Mucosa of descending colon (tissue), 3 donors: Measurements from ENCODE around the gene NAT8L. TPM values are rescaled to one million over a fixed set of nuclear protein-coding genes. Genes with fewer than 3 reads are reported as not detected.

Experiments
- ATAC-seq: fragments of 200-7000 bp; cut with Tn5 transposase; one replicate; pipeline ENCODE4 v1.9.1; 2020; ENCODE audit warnings: mild to moderate bottlenecking, moderate library complexity
- DNase-seq, 3 donors: peaks; one replicate each; pipeline ENCODE4 v3.0.0-alpha.2; 2020
- H3K36me3 ChIP-seq: fragments of 200-600 bp; one replicate; pipeline ENCODE4 v1.8.0; 2021; ENCODE audit warnings: low read depth, mild to moderate bottlenecking
- H3K4me1 ChIP-seq: fragments of 200-600 bp; one replicate; pipeline ENCODE4 v1.8.0; 2021; ENCODE audit warnings: low read depth, mild to moderate bottlenecking
- H3K4me3 ChIP-seq: fragments of 200-600 bp; one replicate; pipeline ENCODE4 v1.8.0; 2021; ENCODE audit warnings: mild to moderate bottlenecking
- H3K9me3 ChIP-seq: fragments of 200-600 bp; one replicate; pipeline ENCODE4 v1.8.0; 2021; ENCODE audit warnings: mild to moderate bottlenecking
- CTCF ChIP-seq: fragments of 200-600 bp; IDR thresholded peaks from one replicate; pipeline ENCODE4 v1.8.0; 2022; ENCODE audit warnings: antibody characterized with exemption, mild to moderate bottlenecking
- intact Hi-C, 2 donors: fragments of 100-400 bp; cut with DNase I in 1 of 2; cut with micrococcal nuclease in 1 of 2; formaldehyde crosslinking; loops; one replicate each; pipeline versions ENCODE4 v1.11.0 to v1.11.1; 2022; cut with DNase I, micrococcal nuclease
- total RNA-seq, 3 donors: library from RNA; stranded (reverse); fragmentation: NEBNext Ultra II Directional in 2 of 3; extraction: Animal tissue kit (Norgen Biotek cat#: 25700) in 2 of 3; gene quantifications; one replicate each; pipeline versions ENCODE4 v1.2.1 to v1.2.4, GENCODE V29; 2021 to 2023
- donor health status: DM: no; HTN: no; CAD: no; lungs with moderate emphysema.
- donor health status: DM: no; HTN: no; CAD: no.
- donor health status: DM: no; HTN: yes; CAD: no.

Gene NAT8L
- total RNA-seq, 3 donors from 2014 or later = 0.24 to 0.66 (median 0.26) TPM

DNA sequence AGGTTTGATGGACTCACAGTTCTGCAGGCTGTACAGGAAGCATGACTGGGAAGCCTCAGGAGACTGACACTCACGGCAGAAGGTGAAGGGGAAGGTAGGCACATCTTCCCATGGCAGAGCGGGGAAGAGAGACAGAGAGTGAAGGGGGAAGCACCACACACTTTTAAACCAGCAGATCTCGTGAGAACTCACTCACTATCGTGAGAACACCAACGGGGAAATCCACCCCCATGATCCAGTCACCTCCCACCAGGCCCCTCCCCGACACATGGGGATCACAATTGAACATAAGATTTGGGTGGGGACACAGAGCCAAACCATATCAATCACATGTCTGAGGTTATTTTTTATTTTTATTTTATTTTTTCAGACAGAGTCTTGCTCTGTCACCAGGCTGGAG, 4.9 kb upstream of the NAT8L start:
- H3K36me3 ChIP-seq = no peaks in the 10 kb centered on the region
- intact Hi-C loops = no loop called here
- DNase-seq = peak in 1 of 3 donors; percentile 2
- peaks cover 2% of the 10 kb centered on the region for H3K4me1 ChIP-seq
- TF ChIP-seq CTCF = no peak
- H3K4me3 ChIP-seq = no peak overlapping the region
- ATAC-seq = no peak
- H3K9me3 ChIP-seq = no peaks in the 10 kb centered on the region

- H3K4me1 ChIP-seq = peaks cover 2% of the 10 kb centered on the region
- intact Hi-C loops = no loop called here
- DNase-seq (peak in 1 of 3 donors; percentile 17), ATAC-seq (no peak)
- TF ChIP-seq CTCF = no peak
- no peaks in the 10 kb centered on the region for H3K9me3 ChIP-seq
- H3K36me3 ChIP-seq = no peaks in the 10 kb centered on the region
- H3K4me3 ChIP-seq = no peak overlapping the region
Measured at GRCh38 chr4:2057382-2058065, 1.6 kb upstream of the NAT8L start.

DNA sequence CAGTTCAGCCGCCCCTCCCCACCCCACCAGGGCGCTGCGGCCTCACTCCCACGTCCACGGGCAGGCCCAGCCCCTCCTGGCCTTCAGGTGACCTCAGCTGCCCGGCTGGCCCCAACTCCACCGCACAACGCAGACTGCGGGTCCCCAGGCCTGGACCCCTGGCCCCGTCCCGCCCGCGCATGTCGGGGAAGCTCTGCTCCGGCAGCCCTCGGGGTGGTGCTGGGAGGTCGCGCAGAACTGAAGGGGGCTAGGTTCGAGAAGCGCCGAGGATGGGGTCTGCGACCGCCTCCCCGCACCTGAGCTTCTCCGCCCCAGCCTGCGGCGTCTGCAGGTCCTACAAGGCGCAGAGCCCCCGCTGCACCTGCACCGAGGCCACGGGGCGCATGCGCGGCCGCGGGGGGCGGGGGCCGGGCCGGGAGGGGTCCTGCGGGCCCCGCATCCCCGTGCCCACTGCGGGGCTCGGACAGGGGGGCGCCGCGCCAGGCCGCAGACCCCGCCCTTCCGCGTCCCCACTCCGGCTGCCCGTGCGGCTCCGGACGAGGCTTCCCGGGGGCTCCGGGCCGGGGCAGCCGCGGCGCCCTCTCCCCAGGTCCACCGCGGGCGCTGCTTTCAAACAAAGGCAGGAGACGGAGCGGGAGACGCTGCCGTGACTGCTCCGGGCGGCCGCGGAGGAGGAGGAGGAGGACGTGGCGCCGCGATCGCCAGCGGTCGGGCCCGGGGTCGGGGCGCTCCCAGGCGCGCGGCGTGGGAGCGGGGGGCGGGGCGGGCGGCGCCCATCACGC, 672 bp upstream of the NAT8L start:
- peak in 1 of 3 donors; percentile 51 for DNase-seq
- no peak for ATAC-seq

DNA sequence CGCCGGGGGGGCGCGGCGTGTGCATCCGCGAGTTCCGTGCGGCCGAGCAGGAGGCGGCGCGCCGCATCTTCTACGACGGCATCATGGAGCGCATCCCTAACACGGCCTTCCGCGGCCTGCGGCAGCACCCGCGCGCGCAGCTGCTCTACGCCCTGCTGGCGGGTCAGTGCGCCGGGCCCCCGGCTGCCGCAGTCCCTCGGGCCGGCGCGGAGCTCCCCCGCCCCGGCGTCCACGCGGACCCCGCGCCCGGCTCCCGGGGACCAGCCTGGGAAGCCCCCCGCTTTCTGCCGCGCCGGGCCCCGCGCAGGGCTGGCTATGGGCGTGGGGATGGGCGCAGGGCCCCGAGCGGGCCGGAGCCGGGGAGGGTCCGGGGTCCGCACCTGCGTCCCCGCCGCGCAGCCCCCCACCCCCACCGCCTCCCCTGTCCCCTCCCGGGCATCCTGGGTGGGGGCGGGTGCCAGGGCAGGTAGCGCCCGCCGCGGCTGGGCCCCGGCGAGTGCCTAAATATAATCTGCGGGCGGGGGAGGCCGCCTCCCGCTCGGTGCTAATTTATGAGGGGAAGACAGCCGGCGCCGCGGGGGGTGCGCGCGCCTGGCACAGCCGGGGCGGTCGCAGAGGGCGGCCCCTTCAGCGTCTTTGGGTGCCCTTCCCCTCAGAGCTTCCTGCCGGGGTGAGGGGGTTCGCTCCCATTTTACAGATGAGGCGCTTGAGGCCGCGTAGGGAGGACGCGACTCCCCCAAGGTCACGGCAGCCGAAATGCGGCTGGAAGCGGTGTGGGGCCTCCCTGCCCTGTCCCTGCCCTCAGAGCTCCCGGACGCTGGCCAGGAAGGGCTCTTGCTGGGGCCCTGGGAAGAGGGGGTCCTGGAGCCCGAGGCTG, 837 bp downstream of the NAT8L start:
- H3K9me3 ChIP-seq = no peaks in the 10 kb centered on the region
- peaks cover 8% of the 10 kb centered on the region for H3K4me1 ChIP-seq
- no peaks in the 10 kb centered on the region for H3K36me3 ChIP-seq
- DNase-seq (peak in 1 of 3 donors; percentile 37), ATAC-seq (no peak)
- no peak overlapping the region for H3K4me3 ChIP-seq
- intact Hi-C loops = no loop called here
- no peak for TF ChIP-seq CTCF

More for the DNA sequence above, 672 bp upstream of the NAT8L start:
- H3K36me3 ChIP-seq = no peaks in the 10 kb centered on the region
- TF ChIP-seq CTCF = no peak
- intact Hi-C loops = no loop called here
- no peaks in the 10 kb centered on the region for H3K9me3 ChIP-seq
- H3K4me3 ChIP-seq = no peak overlapping the region
- H3K4me1 ChIP-seq = peaks cover 2% of the 10 kb centered on the region

- intact Hi-C loops = no loop called here
- H3K4me1 ChIP-seq = peaks cover 8% of the 10 kb centered on the region
- H3K4me3 ChIP-seq = no peak overlapping the region
- H3K36me3 ChIP-seq = no peaks in the 10 kb centered on the region
- no peak for TF ChIP-seq CTCF
- no peaks in the 10 kb centered on the region for H3K9me3 ChIP-seq
- DNase-seq (peak in 2 of 3 donors; percentile 34 to 35), ATAC-seq (peak; percentile 66)
Measured at GRCh38 chr4:2060611-2061185, 1.6 kb downstream of the NAT8L start.
